HG03025 (cell line): ENCODE results near the gene REPS1.

ENCODE experiments used
- ATAC-seq: cut with Tn5 transposase; IDR thresholded peaks from one replicate; pipeline ENCODE4 v1.9.1; 2021; ENCODE audit warnings: mild to moderate bottlenecking, moderate library complexity; ENCODE audit not compliant: unreplicated experiment, low FRiP score

The REPS1 gene

DNA sequence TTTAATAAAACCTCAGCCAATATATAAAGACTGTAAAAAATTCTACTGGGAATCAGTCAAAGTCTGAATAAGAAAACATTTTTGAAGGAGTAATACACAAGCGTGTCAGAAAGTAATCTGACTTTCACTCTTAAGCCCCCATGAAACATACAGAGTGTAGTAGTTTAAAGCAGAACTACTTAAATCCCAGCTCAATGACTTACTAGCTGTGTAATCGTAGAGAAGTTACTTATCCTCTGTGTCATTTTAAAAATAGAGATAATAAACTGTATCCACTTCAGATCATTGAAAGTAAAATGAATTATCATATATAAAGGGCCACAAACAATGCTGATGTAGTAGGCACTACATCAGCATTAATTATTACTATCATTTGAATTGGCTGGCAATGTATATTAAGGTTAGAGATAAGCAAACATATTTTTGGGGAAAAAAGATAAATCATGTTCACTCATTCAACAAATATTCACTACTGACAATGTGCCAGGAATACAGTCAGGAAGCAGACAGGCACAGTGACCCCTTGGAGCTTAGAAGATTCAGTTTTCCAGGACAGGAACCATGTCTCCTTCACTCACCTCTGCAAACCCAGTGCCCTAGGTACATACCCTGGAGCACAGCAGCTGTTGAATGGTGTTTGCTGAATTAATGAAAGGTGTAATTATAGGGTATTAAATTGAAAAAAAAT lies 14.4 kb downstream of the REPS1 start:
- no peak for ATAC-seq

GRCh38 chr6:138972226-138972665 lies 15.8 kb downstream of the REPS1 start:
- ATAC-seq = no peak

- no peak for ATAC-seq
Observed at GRCh38 chr6:138971601-138972000, 16.5 kb downstream of the REPS1 start.

DNA sequence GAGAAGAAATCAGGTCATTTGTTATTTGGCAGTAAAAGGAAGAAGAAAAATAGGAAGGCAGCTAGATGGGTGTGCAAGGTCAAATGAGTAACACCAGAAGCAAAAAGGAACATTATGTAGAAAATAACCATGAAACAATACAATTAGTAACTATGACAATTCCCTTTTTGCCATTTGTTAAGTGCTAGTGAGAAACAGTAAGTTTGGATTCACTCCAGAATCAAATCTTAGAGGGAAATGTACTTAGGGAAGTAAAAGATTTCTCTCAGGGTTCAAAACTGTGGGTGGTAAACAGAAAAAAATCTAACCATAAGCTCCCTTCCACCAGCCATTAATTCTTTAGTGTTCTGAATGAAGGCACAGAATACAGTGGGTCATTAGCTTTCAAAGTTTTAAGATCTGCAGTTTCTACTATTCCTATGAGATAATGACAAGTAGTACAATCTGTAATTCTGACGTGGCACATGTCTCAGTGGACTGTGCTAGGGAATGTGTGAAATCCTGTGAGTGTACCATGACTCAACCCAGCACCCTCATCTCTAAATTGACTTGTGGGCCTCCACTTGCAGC lies 17.1 kb downstream of the REPS1 start:
- no peak for ATAC-seq

- ATAC-seq = no peak
Observed at GRCh38 chr6:138970159-138970558, 17.9 kb downstream of the REPS1 start.

GRCh38 chr6:138966870-138967269 lies 21.2 kb downstream of the REPS1 start:
- ATAC-seq = no peak

DNA sequence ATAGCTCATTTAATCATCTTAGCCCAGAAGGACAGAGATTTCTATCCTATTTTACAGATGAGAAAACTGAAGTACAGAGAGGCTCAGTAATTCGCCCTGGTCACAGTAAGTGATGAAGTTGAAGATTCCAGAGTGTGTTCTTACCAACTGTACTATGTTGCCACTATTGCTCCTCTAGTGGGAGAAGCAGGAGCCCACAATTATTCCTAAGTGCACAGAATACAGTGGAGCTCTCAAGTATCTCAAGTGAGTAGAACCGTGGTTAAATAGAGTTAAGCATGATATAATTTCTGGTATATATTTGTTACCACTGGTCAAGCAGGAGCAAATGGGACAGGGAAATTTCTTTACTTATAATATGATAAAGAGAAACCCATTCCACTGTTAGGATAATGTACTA lies 22.1 kb downstream of the REPS1 start:
- no peak for ATAC-seq

- no peak for ATAC-seq
Observed at GRCh38 chr6:138965291-138965874, 22.7 kb downstream of the REPS1 start.

DNA sequence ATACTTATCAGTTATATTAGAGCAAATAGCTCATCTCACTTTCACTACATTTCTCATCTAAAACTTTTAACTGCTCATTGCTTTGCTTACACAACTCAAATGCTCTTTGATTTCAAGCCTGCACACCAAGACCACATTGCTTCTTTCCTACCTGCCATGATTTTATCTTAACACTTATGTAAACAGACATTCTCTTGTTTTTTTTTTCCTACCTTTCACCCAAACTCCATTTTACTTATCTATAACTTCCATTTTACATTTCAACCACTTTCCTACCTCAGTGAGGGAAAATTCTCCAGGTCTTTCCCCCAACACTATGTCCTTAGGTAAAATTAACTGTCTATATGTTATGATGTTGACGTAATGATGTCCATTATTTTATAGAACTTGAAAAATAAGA lies 24.0 kb downstream of the REPS1 start:
- ATAC-seq = no peak

DNA sequence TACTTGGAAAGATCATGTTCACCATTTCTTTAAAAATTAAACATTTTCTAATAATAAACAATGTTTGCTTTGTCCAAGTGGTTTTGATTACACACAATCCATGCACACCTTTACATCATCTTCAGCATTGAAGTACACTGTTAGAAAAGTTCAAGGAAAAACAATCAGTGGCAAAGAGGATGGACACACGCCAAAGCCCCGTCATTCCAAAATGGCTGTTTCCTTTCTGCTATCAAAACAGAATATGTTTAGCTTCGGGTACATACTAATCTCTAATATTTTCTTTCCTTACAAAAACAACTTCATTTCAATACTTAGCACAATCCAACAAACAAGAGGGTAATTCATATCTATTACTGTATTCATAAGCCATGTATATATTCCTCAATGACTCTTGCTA lies 24.5 kb downstream of the REPS1 start:
- ATAC-seq = no peak

- no peak for ATAC-seq
Observed at GRCh38 chr6:138963119-138963518, 24.9 kb downstream of the REPS1 start.

GRCh38 chr6:138959521-138959920 lies 28.5 kb downstream of the REPS1 start:
- no peak for ATAC-seq

DNA sequence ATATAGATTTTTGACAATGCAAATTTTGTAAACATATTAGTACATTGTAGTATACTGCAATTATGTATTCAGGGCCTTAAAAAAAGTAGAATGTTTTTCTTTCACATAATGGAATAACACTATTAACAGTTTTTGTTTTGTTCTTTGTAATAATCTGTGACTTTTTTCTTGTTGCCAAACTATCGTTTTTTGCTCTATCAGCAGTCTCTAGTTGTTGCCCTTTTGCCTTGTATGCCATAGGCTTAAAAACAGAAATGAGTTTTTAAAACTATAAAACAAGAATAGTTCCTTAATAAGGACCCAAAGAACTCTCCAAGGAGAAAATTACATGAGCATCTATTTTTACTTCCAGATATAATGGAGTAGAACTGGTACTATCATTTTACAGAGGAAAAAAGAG lies 29.5 kb downstream of the REPS1 start:
- ATAC-seq = no peak

DNA sequence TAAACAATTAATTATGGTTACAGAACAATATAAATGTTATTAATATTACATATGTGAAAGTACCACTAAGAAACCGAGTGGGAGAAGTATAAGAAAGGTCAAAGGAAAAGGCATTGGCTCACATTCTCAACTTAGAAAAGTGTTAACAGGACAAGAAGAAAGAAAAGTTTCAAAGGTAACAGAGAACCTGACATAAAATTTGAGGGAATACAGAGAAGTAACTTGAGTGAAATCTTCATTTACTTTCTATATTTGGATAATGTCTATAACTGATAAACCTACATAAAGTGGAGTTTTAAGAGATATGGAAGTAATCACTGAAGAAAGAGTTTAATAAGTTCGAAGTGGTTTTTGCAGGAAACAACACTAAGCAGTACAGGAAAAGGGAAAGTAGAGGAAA lies 30.1 kb downstream of the REPS1 start:
- no peak for ATAC-seq

DNA sequence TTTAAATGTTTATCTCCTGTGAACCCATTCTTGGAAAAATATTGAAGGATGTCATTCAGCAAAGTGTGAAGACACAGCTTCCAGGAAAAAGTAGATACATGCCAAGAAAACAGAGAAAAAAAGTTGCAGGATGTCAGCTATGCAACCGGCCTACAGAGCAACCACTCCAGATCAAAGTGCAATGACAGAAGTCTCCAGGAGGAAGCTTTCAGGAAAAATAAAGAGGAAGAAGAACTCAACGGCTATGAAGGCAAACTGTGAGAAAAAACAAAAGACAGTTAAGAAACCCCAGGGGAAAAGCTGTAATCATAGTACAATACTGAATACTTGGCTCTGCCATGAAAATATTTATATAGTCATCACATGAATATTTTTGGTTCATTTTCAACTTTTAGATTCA lies 30.6 kb downstream of the REPS1 start:
- no peak for ATAC-seq

GRCh38 chr6:138956244-138956924 lies 31.7 kb downstream of the REPS1 start:
- no peak for ATAC-seq

GRCh38 chr6:138955262-138955661 lies 32.8 kb downstream of the REPS1 start:
- ATAC-seq = no peak

- ATAC-seq = no peak
Observed at GRCh38 chr6:138953451-138953850, 34.6 kb downstream of the REPS1 start.

DNA sequence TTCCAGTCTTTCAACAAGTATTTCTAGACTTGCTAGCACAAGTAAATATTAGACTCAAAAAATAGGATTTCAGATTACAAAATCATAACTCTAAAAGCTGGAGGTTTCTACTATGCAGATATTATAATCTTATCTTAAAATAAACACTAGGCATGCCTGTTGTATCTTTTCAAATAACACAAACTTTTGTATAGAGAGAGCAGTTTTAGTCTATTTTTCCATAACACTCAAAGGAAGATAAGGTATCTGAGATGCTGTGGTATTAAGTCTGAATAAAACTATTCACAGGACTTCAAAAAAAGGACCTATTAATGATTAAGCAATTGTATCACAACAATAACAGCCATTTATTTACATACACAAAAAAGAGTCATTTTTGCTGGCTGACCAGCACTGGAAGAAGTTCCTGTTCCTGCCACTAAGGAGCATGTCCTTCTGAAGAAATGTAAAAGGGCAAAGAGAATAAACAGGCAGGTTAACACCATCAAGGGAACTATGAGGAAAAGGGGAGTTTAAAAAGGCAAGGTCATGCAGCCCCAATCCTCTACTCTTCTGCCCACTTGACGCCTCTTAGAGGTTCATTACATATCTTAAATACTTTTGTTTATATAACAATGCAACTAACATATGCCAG lies 39.4 kb downstream of the REPS1 start:
- no peak for ATAC-seq

- ATAC-seq = no peak
Observed at GRCh38 chr6:138948004-138948403, 40.0 kb downstream of the REPS1 start.

GRCh38 chr6:138945354-138945753 lies 42.7 kb downstream of the REPS1 start:
- no peak for ATAC-seq
